Duodenal mucosa (tissue), 2 donors: ENCODE data around the gene CCDC148.
"Not testable (repeated sequence)": the region's sequence is repeated elsewhere in the genome, so short reads cannot be mapped to it uniquely, and the experiment has no call there.

ENCODE experiments used
- H3K27ac ChIP-seq: one replicate; pipeline ENCODE4 v1.7.0; 2013; ENCODE audit warnings: low read depth, low read length
- H3K27me3 ChIP-seq, 2 donors: one replicate each; pipeline ENCODE4 v1.7.0; 2013; ENCODE audit warnings: low read length in 2 of 2, control low read depth in 1 of 2; ENCODE audit not compliant: insufficient read depth in 2 of 2, control insufficient read depth in 1 of 2
- H3K36me3 ChIP-seq, 2 donors: one replicate each; pipeline ENCODE4 v1.7.0; 2013; ENCODE audit warnings: low read length in 2 of 2, control low read depth in 1 of 2; ENCODE audit not compliant: insufficient read depth in 2 of 2, control insufficient read depth in 1 of 2
- H3K4me1 ChIP-seq, 2 donors: one replicate each; pipeline ENCODE4 v1.7.0; 2013; ENCODE audit warnings: low read length in 2 of 2, control low read depth in 1 of 2; ENCODE audit not compliant: insufficient read depth in 2 of 2, control insufficient read depth in 1 of 2
- H3K4me3 ChIP-seq, 2 donors: one replicate each; pipeline ENCODE4 v1.7.0; 2013; ENCODE audit warnings: low read length in 2 of 2, low read depth in 1 of 2
- H3K9ac ChIP-seq, 2 donors: one replicate each; pipeline ENCODE4 v1.7.0; 2013; ENCODE audit warnings: low read length in 2 of 2, low read depth in 1 of 2
- H3K9me3 ChIP-seq, 2 donors: one replicate each; pipeline ENCODE4 v1.7.0; 2013; ENCODE audit warnings: low read length in 2 of 2, control low read depth in 1 of 2; ENCODE audit not compliant: control insufficient read depth in 1 of 2

Gene CCDC148

GRCh38 chr2:158331799-158332198, 124.8 kb downstream of the CCDC148 start:
- H3K9me3 ChIP-seq, H3K27me3 ChIP-seq, H3K4me1 ChIP-seq, H3K27ac ChIP-seq, H3K9ac ChIP-seq, H3K36me3 ChIP-seq, H3K4me3 ChIP-seq: not testable (repeated sequence)

GRCh38 chr2:158325782-158326340, 130.7 kb downstream of the CCDC148 start:
- H3K36me3 ChIP-seq, result no peaks in the 10 kb centered on the region
- no peak overlapping the region for H3K4me3 ChIP-seq
- H3K27me3 ChIP-seq, result no peaks in the 10 kb centered on the region
- H3K9ac ChIP-seq, result no peak overlapping the region
- H3K27ac ChIP-seq, result no peak overlapping the region
- no peaks in the 10 kb centered on the region for H3K9me3 ChIP-seq
- no peaks in the 10 kb centered on the region for H3K4me1 ChIP-seq

DNA sequence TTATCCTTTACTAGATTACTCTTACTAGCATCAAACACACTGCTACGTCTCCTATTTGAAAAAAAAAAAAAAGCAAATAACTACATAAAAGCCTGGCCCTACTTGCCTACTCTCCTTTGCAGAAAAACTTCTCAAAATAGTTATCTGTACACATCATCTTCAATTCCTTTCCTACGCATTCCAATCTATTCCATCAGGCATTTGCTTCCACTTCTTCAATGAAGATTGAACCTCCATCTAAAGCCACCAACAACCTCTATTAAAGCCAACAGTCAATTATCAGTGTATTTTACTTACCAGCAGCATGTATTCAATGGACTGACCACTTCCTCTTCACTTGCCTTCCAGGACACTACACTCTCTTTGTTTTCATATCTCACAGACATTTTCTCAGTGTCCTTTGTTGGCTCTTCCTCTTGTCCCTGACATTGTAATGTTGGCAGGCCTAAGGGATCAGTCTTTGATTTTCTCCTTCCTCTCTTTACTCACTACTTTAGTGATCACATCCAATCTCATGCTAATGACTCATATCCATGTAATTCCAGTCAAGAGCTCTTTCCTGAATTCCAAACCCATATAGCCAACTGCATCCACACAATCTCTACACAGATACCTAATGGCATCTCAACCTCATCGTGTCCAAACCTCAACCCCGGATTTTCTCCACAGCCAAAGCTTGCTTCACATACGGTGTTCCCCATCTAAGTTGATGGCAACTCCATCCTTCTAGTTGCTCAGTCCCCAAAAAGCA, 131.3 kb downstream of the CCDC148 start:
- no peaks in the 10 kb centered on the region for H3K27me3 ChIP-seq
- no peak overlapping the region for H3K4me3 ChIP-seq
- no peak overlapping the region for H3K9ac ChIP-seq
- no peak overlapping the region for H3K27ac ChIP-seq
- no peaks in the 10 kb centered on the region for H3K36me3 ChIP-seq
- no peaks in the 10 kb centered on the region for H3K9me3 ChIP-seq
- H3K4me1 ChIP-seq, result no peaks in the 10 kb centered on the region

GRCh38 chr2:158323381-158323780, 133.2 kb downstream of the CCDC148 start:
- Histone ChIP-seq H3K27me3 (no peaks in the 10 kb centered on the region), H3K36me3 (no peaks in the 10 kb centered on the region), H3K27ac (no peak overlapping the region), H3K4me1 (no peaks in the 10 kb centered on the region), H3K9me3 (no peaks in the 10 kb centered on the region), H3K9ac (no peak overlapping the region), H3K4me3 (no peak overlapping the region)

GRCh38 chr2:158321264-158321663, 135.3 kb downstream of the CCDC148 start:
- Histone ChIP-seq H3K27me3 (no peaks in the 10 kb centered on the region), H3K9ac (no peak overlapping the region), H3K4me1 (no peaks in the 10 kb centered on the region), H3K4me3 (no peak overlapping the region), H3K9me3 (no peaks in the 10 kb centered on the region), H3K27ac (no peak overlapping the region), H3K36me3 (no peaks in the 10 kb centered on the region)

DNA sequence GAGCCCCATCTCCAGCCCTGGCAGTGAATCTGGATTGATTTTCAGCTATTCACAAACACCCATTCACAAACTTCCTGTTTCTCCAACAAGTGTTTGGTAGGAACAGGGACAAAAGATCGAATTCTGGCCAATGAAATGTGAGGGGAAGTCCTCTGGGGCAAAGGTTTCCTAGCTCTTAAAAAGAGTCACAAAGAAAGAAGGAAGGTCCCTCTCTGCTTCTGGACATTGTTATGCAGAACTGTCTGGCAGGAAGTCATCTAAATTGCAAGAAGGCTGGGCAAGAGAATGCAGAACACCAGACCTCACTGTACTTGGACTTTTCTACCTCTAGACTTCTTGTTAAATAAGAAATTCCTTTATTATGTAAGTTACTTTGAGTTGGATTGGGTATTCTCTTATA, 137.3 kb downstream of the CCDC148 start:
- H3K27ac ChIP-seq, result no peak overlapping the region
- no peaks in the 10 kb centered on the region for H3K36me3 ChIP-seq
- no peak overlapping the region for H3K9ac ChIP-seq
- H3K27me3 ChIP-seq, result no peaks in the 10 kb centered on the region
- no peaks in the 10 kb centered on the region for H3K4me1 ChIP-seq
- H3K4me3 ChIP-seq, result no peak overlapping the region
- H3K9me3 ChIP-seq, result no peaks in the 10 kb centered on the region

GRCh38 chr2:158317642-158318041, 138.9 kb downstream of the CCDC148 start:
- no peak overlapping the region for H3K4me3 ChIP-seq
- no peak overlapping the region for H3K27ac ChIP-seq
- H3K9me3 ChIP-seq, result no peaks in the 10 kb centered on the region
- H3K36me3 ChIP-seq, result no peaks in the 10 kb centered on the region
- no peak overlapping the region for H3K9ac ChIP-seq
- no peaks in the 10 kb centered on the region for H3K4me1 ChIP-seq
- H3K27me3 ChIP-seq, result no peaks in the 10 kb centered on the region

GRCh38 chr2:158315803-158316414, 140.6 kb downstream of the CCDC148 start:
- Histone ChIP-seq H3K27ac (no peak overlapping the region), H3K36me3 (no peaks in the 10 kb centered on the region), H3K9ac (no peak overlapping the region), H3K4me3 (no peak overlapping the region), H3K4me1 (no peaks in the 10 kb centered on the region), H3K9me3 (no peaks in the 10 kb centered on the region), H3K27me3 (no peaks in the 10 kb centered on the region)

GRCh38 chr2:158315000-158315399, 141.6 kb downstream of the CCDC148 start:
- Histone ChIP-seq H3K9ac (no peak overlapping the region), H3K4me1 (no peaks in the 10 kb centered on the region), H3K36me3 (no peaks in the 10 kb centered on the region), H3K9me3 (no peaks in the 10 kb centered on the region), H3K27ac (no peak overlapping the region), H3K27me3 (no peaks in the 10 kb centered on the region), H3K4me3 (no peak overlapping the region)

DNA sequence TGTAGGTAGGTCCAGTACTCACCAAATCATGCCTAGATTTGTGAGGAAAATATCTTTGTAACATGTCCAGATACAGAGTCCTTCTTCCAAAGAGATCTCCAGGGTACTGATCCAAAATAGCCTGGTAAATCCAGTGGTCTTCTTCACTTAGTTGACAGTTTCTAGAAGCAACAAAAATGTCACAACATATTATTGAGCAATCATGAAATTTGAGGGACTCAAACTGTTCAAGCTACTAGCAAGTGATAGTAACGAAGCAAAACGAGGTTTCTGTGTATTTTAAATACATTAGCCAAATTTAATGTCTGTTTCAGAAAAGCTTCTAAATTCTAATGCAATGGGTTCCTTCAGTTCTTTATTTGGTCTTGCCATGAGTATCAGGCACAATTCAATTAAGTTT, 142.8 kb downstream of the CCDC148 start:
- no peaks in the 10 kb centered on the region for H3K4me1 ChIP-seq

More for the DNA sequence above, 142.8 kb downstream of the CCDC148 start:
- Histone ChIP-seq H3K9me3 (no peaks in the 10 kb centered on the region), H3K27me3 (no peaks in the 10 kb centered on the region), H3K27ac (no peak overlapping the region), H3K36me3 (no peaks in the 10 kb centered on the region), H3K9ac (no peak overlapping the region), H3K4me3 (no peak overlapping the region)
